Mucosa of descending colon (tissue), 3 donors: Measurements from ENCODE around the gene CYP2U1. TPM values are rescaled to one million over a fixed set of nuclear protein-coding genes. Genes with fewer than 3 reads are reported as not detected.
A peak's percentile ranks its signal among the peaks of the same experiment; 100 is the strongest.

ENCODE experiments used
- ATAC-seq: fragments of 200-7000 bp; cut with Tn5 transposase; one replicate; pipeline ENCODE4 v1.9.1; 2020; ENCODE audit warnings: mild to moderate bottlenecking, moderate library complexity
- DNase-seq, 3 donors: peaks; one replicate each; pipeline ENCODE4 v3.0.0-alpha.2; 2020
- H3K36me3 ChIP-seq: fragments of 200-600 bp; one replicate; pipeline ENCODE4 v1.8.0; 2021; ENCODE audit warnings: low read depth, mild to moderate bottlenecking
- H3K4me1 ChIP-seq: fragments of 200-600 bp; one replicate; pipeline ENCODE4 v1.8.0; 2021; ENCODE audit warnings: low read depth, mild to moderate bottlenecking
- H3K4me3 ChIP-seq: fragments of 200-600 bp; one replicate; pipeline ENCODE4 v1.8.0; 2021; ENCODE audit warnings: mild to moderate bottlenecking
- H3K9me3 ChIP-seq: fragments of 200-600 bp; one replicate; pipeline ENCODE4 v1.8.0; 2021; ENCODE audit warnings: mild to moderate bottlenecking
- intact Hi-C, 2 donors: fragments of 100-400 bp; cut with DNase I in 1 of 2; cut with micrococcal nuclease in 1 of 2; formaldehyde crosslinking; loops; one replicate each; pipeline versions ENCODE4 v1.11.0 to v1.11.1; 2022; cut with DNase I, micrococcal nuclease
- total RNA-seq, 3 donors: library from RNA; stranded (reverse); fragmentation: NEBNext Ultra II Directional in 2 of 3; extraction: Animal tissue kit (Norgen Biotek cat#: 25700) in 2 of 3; gene quantifications; one replicate each; pipeline versions ENCODE4 v1.2.1 to v1.2.4, GENCODE V29; 2021 to 2023
- TF ChIP-seq, protein P1 (sequence below): fragments of 200-600 bp; IDR thresholded peaks from one replicate; pipeline ENCODE4 v1.8.0; 2022; ENCODE audit warnings: antibody characterized with exemption, mild to moderate bottlenecking
- donor health status: DM: no; HTN: no; CAD: no; lungs with moderate emphysema.
- donor health status: DM: no; HTN: no; CAD: no.
- donor health status: DM: no; HTN: yes; CAD: no.

CYP2U1 gene
- total RNA-seq, 3 donors from 2014 or later: 3.4 to 10.5 (median 3.4) TPM

DNA sequence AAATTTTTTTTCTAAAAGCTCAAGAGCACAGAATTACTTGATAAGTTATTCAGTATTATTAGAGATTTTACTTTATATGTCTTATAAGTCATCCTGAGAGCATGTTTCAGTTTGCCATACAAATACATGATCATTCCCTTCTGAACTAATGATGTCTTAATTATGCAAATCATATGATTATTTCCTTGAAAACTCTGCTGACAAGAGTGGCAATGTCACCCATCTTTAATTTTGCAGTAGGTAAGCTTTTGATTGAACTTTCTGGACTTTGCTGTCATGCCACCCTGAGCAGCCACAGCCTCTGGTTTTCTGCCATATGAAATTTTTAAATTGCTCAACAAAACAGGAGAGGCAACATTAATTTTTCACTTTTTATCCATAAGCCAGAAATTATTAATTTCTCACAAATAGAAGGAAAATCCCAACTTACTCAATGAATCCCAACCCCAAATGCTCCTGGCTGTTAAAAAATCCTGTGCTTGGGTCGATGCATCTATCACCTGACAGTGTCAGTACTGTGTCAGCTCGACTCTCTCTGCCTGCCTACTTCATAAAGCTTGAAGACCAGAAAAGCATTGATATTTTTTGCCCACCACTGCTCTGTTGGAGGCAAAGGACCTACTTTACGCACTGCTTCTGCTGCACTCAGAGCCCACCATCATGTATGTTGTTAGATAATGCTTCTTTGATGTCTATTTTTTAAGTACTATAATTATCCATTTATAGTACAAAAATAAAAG is 46.8 kb downstream of the CYP2U1 start:
- no peak for ATAC-seq

DNA sequence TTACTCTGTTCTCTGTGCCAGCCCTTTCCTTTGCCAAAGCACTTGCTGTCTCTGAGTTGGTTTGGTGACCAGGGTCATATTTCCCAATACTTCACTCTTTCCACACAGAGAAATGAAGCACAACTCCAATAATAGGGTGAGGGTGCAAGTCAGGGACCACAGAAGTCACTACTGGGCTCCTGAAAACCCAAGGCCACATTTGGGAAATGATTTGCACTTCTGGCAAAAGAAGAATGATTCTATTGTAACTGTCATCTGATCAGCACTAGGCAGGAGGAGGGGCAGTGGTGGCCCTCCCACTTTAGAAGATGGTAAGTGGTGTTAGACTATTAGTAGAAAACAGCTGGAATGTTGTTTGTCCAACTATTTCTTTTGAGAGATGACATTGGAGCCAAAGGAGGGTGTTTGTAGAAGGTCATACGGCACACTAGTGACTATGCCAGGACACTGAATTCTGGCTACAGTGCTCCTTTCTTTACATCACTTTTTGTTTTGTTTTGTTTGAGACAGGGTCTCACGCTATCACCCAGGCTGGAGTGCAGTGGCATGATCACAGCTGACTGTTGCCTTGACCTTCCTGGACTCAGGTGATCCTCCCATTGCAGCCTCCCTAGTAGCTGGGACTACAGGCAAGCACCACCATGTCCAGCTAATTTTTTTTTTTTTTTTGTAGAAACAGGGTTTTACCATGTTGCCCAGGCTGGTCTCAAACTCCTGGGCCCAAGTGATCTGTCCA is 47.5 kb downstream of the CYP2U1 start:
- Histone ChIP-seq H3K4me3 (no peak overlapping the region), H3K4me1 (no peaks in the 10 kb centered on the region), H3K9me3 (peaks cover 11% of the 10 kb centered on the region), H3K36me3 (no peaks in the 10 kb centered on the region)
- intact Hi-C loops: no loop called here
- DNase-seq: no peak
- no peak for ATAC-seq
- TF ChIP-seq, protein P1, sequence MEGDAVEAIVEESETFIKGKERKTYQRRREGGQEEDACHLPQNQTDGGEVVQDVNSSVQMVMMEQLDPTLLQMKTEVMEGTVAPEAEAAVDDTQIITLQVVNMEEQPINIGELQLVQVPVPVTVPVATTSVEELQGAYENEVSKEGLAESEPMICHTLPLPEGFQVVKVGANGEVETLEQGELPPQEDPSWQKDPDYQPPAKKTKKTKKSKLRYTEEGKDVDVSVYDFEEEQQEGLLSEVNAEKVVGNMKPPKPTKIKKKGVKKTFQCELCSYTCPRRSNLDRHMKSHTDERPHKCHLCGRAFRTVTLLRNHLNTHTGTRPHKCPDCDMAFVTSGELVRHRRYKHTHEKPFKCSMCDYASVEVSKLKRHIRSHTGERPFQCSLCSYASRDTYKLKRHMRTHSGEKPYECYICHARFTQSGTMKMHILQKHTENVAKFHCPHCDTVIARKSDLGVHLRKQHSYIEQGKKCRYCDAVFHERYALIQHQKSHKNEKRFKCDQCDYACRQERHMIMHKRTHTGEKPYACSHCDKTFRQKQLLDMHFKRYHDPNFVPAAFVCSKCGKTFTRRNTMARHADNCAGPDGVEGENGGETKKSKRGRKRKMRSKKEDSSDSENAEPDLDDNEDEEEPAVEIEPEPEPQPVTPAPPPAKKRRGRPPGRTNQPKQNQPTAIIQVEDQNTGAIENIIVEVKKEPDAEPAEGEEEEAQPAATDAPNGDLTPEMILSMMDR: no peak

More for the DNA sequence above, 46.8 kb downstream of the CYP2U1 start:
- Histone ChIP-seq H3K36me3 (no peaks in the 10 kb centered on the region), H3K4me3 (no peak overlapping the region), H3K4me1 (no peaks in the 10 kb centered on the region), H3K9me3 (peaks cover 11% of the 10 kb centered on the region)
- DNase-seq: no peak
- TF ChIP-seq, protein P1: no peak
- intact Hi-C loops: no loop called here

DNA sequence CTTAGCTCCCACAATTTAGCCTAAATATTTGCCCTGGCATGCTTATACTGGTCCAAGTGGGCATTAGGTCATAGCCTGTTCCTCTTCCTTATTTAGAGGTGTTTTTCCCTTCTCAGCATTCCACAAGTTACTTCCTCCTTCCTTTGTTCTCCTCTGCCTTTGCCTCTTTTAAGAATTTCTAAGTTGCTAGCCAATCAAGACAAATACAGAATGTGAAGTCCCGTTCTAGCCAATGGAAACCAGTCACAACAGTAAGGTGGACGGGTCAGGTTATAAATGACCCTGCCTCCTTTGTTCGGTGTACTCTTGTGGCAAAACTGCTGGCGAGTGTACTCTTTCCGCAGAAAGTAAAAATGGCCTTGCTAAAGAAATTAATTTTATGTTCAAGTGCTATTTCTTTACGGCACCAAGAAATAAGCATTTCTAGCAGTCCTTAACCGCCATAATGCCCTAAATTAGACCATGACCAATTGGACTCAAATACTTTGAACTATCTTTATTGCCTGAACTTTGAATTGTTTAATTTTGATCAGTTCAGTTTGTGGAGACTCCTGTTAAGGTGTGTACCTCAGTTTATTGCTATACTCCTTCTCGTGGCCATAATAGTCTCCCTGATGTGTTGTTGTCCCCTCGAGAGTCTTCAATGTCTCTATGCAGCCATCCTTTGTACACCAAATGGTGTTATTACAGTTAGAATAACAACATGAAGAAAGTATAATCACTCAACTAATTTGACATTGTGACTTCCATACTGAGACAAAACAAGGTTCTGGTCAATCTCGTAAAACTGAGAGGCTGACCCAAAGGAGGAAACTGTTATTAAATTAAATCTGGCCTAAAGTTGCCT is 56.8 kb downstream of the CYP2U1 start:
- Histone ChIP-seq H3K36me3 (no peaks in the 10 kb centered on the region), H3K9me3 (no peaks in the 10 kb centered on the region), H3K4me3 (no peak overlapping the region), H3K4me1 (peaks cover 27% of the 10 kb centered on the region)
- TF ChIP-seq, protein P1: no peak
- ATAC-seq (peak; percentile 39), DNase-seq (peak in 1 of 3 donors; percentile 27)
- intact Hi-C loops: no loop called here

DNA sequence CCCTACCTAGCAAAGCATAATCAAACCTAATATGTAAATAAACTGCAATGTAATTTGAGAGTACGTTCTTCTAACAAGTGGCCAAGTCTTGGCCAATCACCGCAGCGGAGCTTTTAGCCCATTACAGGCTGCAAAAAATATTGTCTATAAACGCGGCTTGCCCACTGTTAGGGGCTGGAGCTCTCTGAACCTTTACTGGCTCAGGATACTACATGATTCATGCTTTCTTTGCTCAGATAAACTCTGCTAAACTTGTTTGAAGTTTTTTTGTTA is 57.4 kb downstream of the CYP2U1 start:
- peak in 2 of 3 donors; percentile 15 to 33 for DNase-seq
- H3K4me3 ChIP-seq: no peak overlapping the region
- intact Hi-C loops: no loop called here
- H3K9me3 ChIP-seq: no peaks in the 10 kb centered on the region
- no peaks in the 10 kb centered on the region for H3K36me3 ChIP-seq
- H3K4me1 ChIP-seq: peaks cover 33% of the 10 kb centered on the region
- ATAC-seq: no peak
- TF ChIP-seq, protein P1: no peak

DNA sequence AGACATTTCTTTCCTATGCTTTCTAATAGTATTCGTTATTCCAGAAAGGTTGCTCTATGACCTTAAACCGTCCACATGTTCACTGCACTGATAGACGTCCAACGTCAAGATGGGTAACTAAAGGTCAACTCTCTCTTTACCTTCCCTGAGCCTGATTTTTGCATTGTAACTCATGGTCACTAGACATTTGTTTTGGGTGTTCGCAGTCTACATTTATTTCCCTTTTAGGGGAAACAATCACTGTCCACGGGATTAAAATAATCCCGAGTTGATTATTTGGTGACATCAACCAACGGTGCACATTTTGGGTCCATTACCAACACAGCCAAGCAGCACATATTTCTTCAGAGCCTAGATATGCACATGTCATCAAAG is 57.8 kb downstream of the CYP2U1 start:
- Histone ChIP-seq H3K4me3 (peak overlapping the region; percentile 57), H3K4me1 (peaks cover 37% of the 10 kb centered on the region), H3K36me3 (no peaks in the 10 kb centered on the region), H3K9me3 (no peaks in the 10 kb centered on the region)
- no peak for DNase-seq
- ATAC-seq: peak; percentile 29
- TF ChIP-seq, protein P1: no peak
- intact Hi-C loops: no loop called here
